Astrocyte of the cerebellum (primary cell): ENCODE data around the gene TCHP.
"Not testable (repeated sequence)": the region's sequence is repeated elsewhere in the genome, so short reads cannot be mapped to it uniquely, and the experiment has no call there.

ENCODE experiments used
- DNase-seq: peaks from one replicate; pipeline ENCODE4 v3.0.0-alpha.2; 2011; ENCODE audit warnings: low read depth
- H3K4me3 ChIP-seq: 2 replicates; pipeline ENCODE4 v1.5.1; 2011; ENCODE audit warnings: mild to moderate bottlenecking, low read depth, low read length, moderate library complexity
- in situ Hi-C: cut with HindIII; loops from 2 replicates; pipeline ENCODE4 v1.10.0; 2017; ENCODE audit warnings: low sequenced_read_pairs
- TF ChIP-seq, protein P1 (sequence below): IDR thresholded peaks from 2 replicates; pipeline ENCODE4 v1.5.1; 2012; ENCODE audit warnings: low read length, low read depth, moderate library complexity, mild to moderate bottlenecking; ENCODE audit errors: missing control alignments

The TCHP gene

GRCh38 chr12:109927622-109928021, 27.5 kb downstream of the TCHP start:
- in situ Hi-C loops: no loop called here
- H3K4me3 ChIP-seq: no peak overlapping the region
- TF ChIP-seq, protein P1, sequence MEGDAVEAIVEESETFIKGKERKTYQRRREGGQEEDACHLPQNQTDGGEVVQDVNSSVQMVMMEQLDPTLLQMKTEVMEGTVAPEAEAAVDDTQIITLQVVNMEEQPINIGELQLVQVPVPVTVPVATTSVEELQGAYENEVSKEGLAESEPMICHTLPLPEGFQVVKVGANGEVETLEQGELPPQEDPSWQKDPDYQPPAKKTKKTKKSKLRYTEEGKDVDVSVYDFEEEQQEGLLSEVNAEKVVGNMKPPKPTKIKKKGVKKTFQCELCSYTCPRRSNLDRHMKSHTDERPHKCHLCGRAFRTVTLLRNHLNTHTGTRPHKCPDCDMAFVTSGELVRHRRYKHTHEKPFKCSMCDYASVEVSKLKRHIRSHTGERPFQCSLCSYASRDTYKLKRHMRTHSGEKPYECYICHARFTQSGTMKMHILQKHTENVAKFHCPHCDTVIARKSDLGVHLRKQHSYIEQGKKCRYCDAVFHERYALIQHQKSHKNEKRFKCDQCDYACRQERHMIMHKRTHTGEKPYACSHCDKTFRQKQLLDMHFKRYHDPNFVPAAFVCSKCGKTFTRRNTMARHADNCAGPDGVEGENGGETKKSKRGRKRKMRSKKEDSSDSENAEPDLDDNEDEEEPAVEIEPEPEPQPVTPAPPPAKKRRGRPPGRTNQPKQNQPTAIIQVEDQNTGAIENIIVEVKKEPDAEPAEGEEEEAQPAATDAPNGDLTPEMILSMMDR: peak; percentile 76
- no peak for DNase-seq

DNA sequence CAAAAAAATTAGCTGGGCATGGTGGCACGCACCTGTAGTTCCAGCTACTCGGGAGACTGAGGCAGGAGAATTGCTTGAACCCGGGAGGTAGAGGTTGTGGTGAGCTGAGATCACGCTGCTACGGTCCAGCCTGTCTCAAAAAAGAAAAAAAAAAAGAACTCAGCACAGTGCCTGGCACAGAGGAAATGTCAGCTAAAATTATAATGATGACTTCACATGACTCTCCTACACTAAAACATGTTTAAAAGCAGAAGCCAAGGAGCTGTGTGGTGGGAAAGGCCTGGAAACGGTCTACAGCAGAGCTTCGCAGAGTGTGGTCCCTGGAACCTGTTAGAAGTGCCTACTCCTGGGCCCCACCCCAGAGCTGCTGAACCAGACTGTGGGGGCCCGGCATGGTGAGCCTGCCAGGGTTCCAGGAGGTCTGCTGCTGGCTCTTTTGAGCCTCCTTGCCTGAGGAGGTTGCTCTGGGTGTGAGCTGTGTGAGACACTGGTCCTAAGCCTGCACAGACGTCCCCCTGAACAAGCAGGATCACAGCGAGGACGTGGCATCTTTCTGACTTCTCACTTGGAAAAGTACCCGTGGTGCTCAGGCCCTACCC, 28.1 kb downstream of the TCHP start:
- DNase-seq: no peak
- TF ChIP-seq, protein P1: no peak
- in situ Hi-C loops: no loop called here
- H3K4me3 ChIP-seq: no peak overlapping the region

DNA sequence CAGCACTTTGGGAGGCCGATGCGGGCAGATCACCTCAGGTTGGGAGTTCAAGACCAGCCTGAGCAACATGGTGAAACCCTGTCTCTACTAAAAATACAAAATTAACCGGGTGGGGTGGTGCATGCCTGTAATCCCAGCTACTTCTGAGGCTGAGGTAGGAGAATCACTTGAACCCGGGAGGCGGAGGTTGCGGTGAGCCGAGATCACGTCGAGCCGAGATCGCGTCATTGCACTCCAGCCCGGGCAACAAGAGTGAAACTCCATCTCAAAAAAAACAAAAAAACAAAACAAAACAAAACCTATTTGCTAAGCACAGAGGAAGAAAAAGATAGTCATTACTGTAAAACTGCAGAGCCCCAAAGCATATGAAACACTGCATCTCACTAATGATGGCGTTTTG, 29.3 kb downstream of the TCHP start:
- DNase-seq, in situ Hi-C loops, H3K4me3 ChIP-seq: not testable (repeated sequence)

DNA sequence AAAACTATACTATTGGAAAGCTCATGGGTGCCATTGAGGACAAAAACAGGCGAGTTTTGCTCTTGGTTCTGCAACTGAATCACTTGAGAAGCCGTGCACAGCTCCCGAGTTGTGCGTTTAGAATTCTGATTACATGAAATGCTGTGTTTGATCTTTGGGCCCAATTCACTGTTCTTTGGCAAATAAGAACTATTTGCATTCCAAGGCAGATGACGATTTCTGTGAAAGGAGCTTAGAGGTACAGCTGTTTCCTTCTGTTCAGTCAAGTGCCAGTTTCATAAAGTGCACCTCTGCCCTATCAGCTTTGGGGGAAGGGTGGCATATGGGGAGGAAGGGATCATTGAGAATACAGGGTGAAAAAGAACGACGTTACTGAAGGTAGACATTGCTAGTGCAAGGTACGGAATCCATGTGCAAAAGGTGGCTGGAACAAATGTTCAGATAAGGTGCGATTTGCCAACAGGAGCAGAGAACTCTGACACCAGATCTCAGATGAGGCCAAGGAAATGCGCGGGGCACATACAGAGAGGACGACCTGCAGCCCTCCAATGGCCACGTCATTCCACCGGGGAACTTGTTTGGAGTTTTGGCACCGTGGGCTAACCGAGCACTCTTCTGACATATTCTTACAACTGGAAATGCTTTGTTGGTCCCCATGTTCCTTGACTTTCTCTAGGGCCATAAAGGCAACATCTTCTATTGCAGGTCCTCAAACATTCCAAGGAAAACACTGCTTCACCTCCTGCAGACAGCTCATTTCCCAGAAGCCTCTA, 30.1 kb downstream of the TCHP start:
- TF ChIP-seq, protein P1: no peak
- in situ Hi-C loops: loop anchor here (5.0 kb wide), 1 partner anchor 52 kb away; no protein-coding TSS in a partner anchor
- DNase-seq: no peak
- no peak overlapping the region for H3K4me3 ChIP-seq

- DNase-seq: no peak
- TF ChIP-seq, protein P1: no peak
- in situ Hi-C loops: loop anchor here (5.0 kb wide), 1 partner anchor 51 kb away; no protein-coding TSS in a partner anchor
These were observed 31.1 kb downstream of the TCHP start for GRCh38 chr12:109931143-109931542.

DNA sequence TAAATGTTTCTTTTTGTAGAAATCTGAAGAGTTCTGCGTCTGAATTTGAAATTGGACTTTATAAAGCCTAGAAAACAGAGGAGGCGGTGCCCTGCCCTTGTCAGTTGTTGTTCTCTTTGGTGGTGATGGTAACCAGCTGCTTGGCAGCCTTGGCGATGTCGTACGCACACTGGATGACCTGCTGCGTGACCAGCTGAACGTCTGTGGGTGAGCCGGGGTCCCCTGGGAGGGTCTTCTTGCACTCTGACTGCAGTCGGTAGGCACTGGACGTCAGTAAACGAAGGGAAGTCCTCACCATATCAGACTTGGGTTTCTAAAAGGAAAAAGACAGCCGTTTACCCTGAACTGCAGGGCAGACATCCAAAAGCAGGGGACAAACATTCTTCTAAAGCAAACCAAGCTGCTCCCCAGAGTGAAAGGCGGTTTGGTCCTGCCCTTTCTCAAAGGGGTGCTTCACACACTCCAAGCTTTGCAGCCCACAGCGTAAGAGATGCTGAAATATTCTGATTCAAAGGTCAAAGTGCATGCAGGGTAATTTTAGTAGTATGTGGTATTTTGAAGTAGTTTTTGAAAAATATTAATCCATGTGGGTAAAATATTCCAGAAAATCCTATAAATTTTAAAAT, 32.9 kb downstream of the TCHP start:
- H3K4me3 ChIP-seq: no peak overlapping the region
- TF ChIP-seq, protein P1: no peak
- in situ Hi-C loops: loop anchor here (5.0 kb wide), 1 partner anchor 49 kb away; no protein-coding TSS in a partner anchor
- DNase-seq: no peak

More at GRCh38 chr12:109931143-109931542, 31.1 kb downstream of the TCHP start:
- H3K4me3 ChIP-seq: no peak overlapping the region
